AG04449 (cell line): Measurements from ENCODE around the gene BLOC1S2.
"Not testable (repeated sequence)": the region's sequence is repeated elsewhere in the genome, so short reads cannot be mapped to it uniquely, and the experiment has no call there.

Experiments
- CTCF ChIA-PET: fragments of 350-600 bp; formaldehyde crosslinking; extraction: SDS; loops from one replicate; lab custom pipeline; 2021; ENCODE audit warnings: antibody characterized with exemption; lab: Yijun Ruan, JAX
- POLR2A ChIA-PET: fragments of 400-600, 350-600 bp; formaldehyde crosslinking; extraction: SDS; loops from one replicate; lab custom pipeline; 2020; ENCODE audit warnings: antibody characterized with exemption, inconsistent platforms; lab: Yijun Ruan, JAX
- DNase-seq: peaks from one replicate; pipeline ENCODE4 v3.0.0-alpha.2; 2010; ENCODE audit warnings: low read depth, low spot score
- H3K4me3 ChIP-seq: 2 replicates; pipeline ENCODE4 v1.5.1; 2011; ENCODE audit warnings: low read depth, mild to moderate bottlenecking, control low read depth, low read length
- CTCF ChIP-seq: IDR thresholded peaks from one replicate; pipeline ENCODE4 v1.5.1; 2011; ENCODE audit warnings: mild to moderate bottlenecking, moderate library complexity, low read length, control low read depth, inconsistent platforms; ENCODE audit not compliant: insufficient read depth; ENCODE audit errors: missing control alignments

BLOC1S2 gene

GRCh38 chr10:100315615-100316014 lies 29.1 kb upstream of the BLOC1S2 start:
- H3K4me3 ChIP-seq: no peak overlapping the region
- ChIA-PET CTCF (interaction anchor here (1.4 to 1.6 kb wide), 2 partner anchors 22 to 194 kb away, joined by 5 to 7 read pairs; no protein-coding TSS in a partner anchor), POLR2A (no interaction called here)
- TF ChIP-seq CTCF: no peak
- no peak for DNase-seq

GRCh38 chr10:100311298-100311697 lies 24.8 kb upstream of the BLOC1S2 start:
- no peak for TF ChIP-seq CTCF
- ChIA-PET POLR2A (no interaction called here), CTCF (interaction anchor here (0.7 to 3.5 kb wide), 8 partner anchors 9 to 197 kb away, joined by 3 to 15 read pairs (median 3); partner anchors contain the start of gene BLOC1S2)
- DNase-seq: no peak
- no peak overlapping the region for H3K4me3 ChIP-seq

GRCh38 chr10:100307684-100308083 lies 21.2 kb upstream of the BLOC1S2 start:
- CTCF ChIA-PET: interaction anchor here (0.9 kb wide), 3 partner anchors 126 to 201 kb away, joined by 3 read pairs; no protein-coding TSS in a partner anchor
- TF ChIP-seq CTCF: no peak
- no peak for DNase-seq
- H3K4me3 ChIP-seq: no peak overlapping the region
- POLR2A ChIA-PET: no interaction called here

- no peak for DNase-seq
- ChIA-PET CTCF (no interaction called here), POLR2A (no interaction called here)
- no peak for TF ChIP-seq CTCF
- H3K4me3 ChIP-seq: no peak overlapping the region
Observed at GRCh38 chr10:100306861-100307260, 20.4 kb upstream of the BLOC1S2 start.

- ChIA-PET POLR2A (interaction anchor here (1.0 kb wide), 1 partner anchor 128 kb away, joined by 4 read pairs; no protein-coding TSS in a partner anchor), CTCF (interaction anchor here (0.8 to 1.7 kb wide), 10 partner anchors 11 to 458 kb away, joined by 3 to 12 read pairs (median 4); no protein-coding TSS in a partner anchor)
- no peak for TF ChIP-seq CTCF
- no peak for DNase-seq
- H3K4me3 ChIP-seq: no peak overlapping the region
Observed at GRCh38 chr10:100304414-100304813, 17.9 kb upstream of the BLOC1S2 start.

GRCh38 chr10:100303724-100304319 lies 17.3 kb upstream of the BLOC1S2 start:
- DNase-seq: no peak
- no peak overlapping the region for H3K4me3 ChIP-seq
- TF ChIP-seq CTCF: peak; percentile 42
- ChIA-PET CTCF (interaction anchor here (0.7 to 2.6 kb wide), 15 partner anchors 8 to 458 kb away, joined by 3 to 12 read pairs (median 4); no protein-coding TSS in a partner anchor), POLR2A (no interaction called here)

- POLR2A ChIA-PET, H3K4me3 ChIP-seq, DNase-seq: not testable (repeated sequence)
- CTCF ChIA-PET: interaction anchor here (1.4 to 2.4 kb wide), 3 partner anchors 10 to 132 kb away, joined by 4 to 11 read pairs (median 10); no protein-coding TSS in a partner anchor
Observed at GRCh38 chr10:100301123-100301522, 14.6 kb upstream of the BLOC1S2 start.
